SKM-1 treated with dmso at 0.1 percent for 144 hours (cell line): ENCODE data around the gene TOLLIP.

Experiments used
- DNase-seq: peaks from one replicate; lab custom pipeline; 2025; ENCODE audit not compliant: unreplicated experiment; lab: John Stamatoyannopoulos, UW

The TOLLIP gene

GRCh38 chr11:1234054-1234720 lies 75.2 kb downstream of the TOLLIP start:
- no peak for DNase-seq

- no peak for DNase-seq
Observed at GRCh38 chr11:1233351-1234053, 75.9 kb downstream of the TOLLIP start.

GRCh38 chr11:1232883-1233321 lies 76.5 kb downstream of the TOLLIP start:
- DNase-seq: no peak

- DNase-seq: no peak
Observed at GRCh38 chr11:1232021-1232882, 77.2 kb downstream of the TOLLIP start.

GRCh38 chr11:1231396-1232020 lies 77.9 kb downstream of the TOLLIP start:
- DNase-seq: no peak

GRCh38 chr11:1230456-1231395 lies 78.7 kb downstream of the TOLLIP start:
- DNase-seq: no peak

GRCh38 chr11:1230121-1230455 lies 79.3 kb downstream of the TOLLIP start:
- DNase-seq: no peak

GRCh38 chr11:1229471-1230120 lies 79.8 kb downstream of the TOLLIP start:
- DNase-seq: no peak

GRCh38 chr11:1228921-1229451 lies 80.4 kb downstream of the TOLLIP start:
- DNase-seq: no peak

GRCh38 chr11:1228101-1228821 lies 81.2 kb downstream of the TOLLIP start:
- DNase-seq: no peak

- no peak for DNase-seq
Observed at GRCh38 chr11:1227551-1228100, 81.8 kb downstream of the TOLLIP start.

- no peak for DNase-seq
Observed at GRCh38 chr11:1226986-1227550, 82.4 kb downstream of the TOLLIP start.

GRCh38 chr11:1226226-1226985 lies 83.0 kb downstream of the TOLLIP start:
- DNase-seq: no peak

GRCh38 chr11:1225386-1226225 lies 83.8 kb downstream of the TOLLIP start:
- no peak for DNase-seq

GRCh38 chr11:1224491-1225385 lies 84.7 kb downstream of the TOLLIP start:
- DNase-seq: no peak
